B cell (primary cell): Measurements from ENCODE around the gene CMC1. TPM values are rescaled to one million over a fixed set of nuclear protein-coding genes. Genes with fewer than 3 reads are reported as not detected.

Source experiments
- ATAC-seq: fragments of 200-7000 bp; cut with Tn5 transposase; one replicate; pipeline ENCODE4 v1.10.0; 2021; ENCODE audit warnings: low read depth, mild to moderate bottlenecking, moderate number of reproducible peaks, moderate library complexity
- CTCF ChIA-PET: fragments of 350-600 bp; sonication (Branson Sonifier 250); formaldehyde crosslinking; loops from one replicate; lab custom pipeline; 2021; ENCODE audit warnings: antibody characterized with exemption, inconsistent platforms; lab: Charles Lee
- POLR2A ChIA-PET: fragments of 350-600 bp; sonication (Branson Sonifier 250); formaldehyde crosslinking; loops from one replicate; lab custom pipeline; 2021; ENCODE audit warnings: antibody characterized with exemption; lab: Charles Lee
- DNase-seq: peaks from one replicate; pipeline ENCODE4 v3.0.0; 2013
- H2AFZ ChIP-seq: 2 replicates; pipeline ENCODE4 v1.6.1; 2012; ENCODE audit warnings: mild to moderate bottlenecking, low read depth, low read length; ENCODE audit not compliant: insufficient read depth, poor library complexity, severe bottlenecking
- H3K27ac ChIP-seq, 2 donors: 1 replicate in 1 of 2; 2 replicates in 1 of 2; pipeline ENCODE4 v1.5.1; 2012 to 2013; ENCODE audit warnings: low read length in 2 of 2, mild to moderate bottlenecking in 2 of 2, moderate library complexity in 1 of 2
- H3K27me3 ChIP-seq, 4 experiments: fragments of 200-600 bp in 1 of 4; sonication (generic) in 1 of 4; replicated peaks in 1 of 4; 1 replicate in 2 of 4; 2 replicates in 2 of 4; pipeline versions ENCODE4 v1.6.1 to v1.7.0; 2013 to 2016; ENCODE audit warnings: low read length in 3 of 4, mild to moderate bottlenecking in 2 of 4, mixed read lengths in 1 of 4, moderate library complexity in 1 of 4; ENCODE audit not compliant: insufficient read depth in 4 of 4, control insufficient read depth in 3 of 4; ENCODE audit errors: control extremely low read depth in 1 of 4
- H3K36me3 ChIP-seq, 2 experiments: replicated peaks in 1 of 2; 1 replicate in 1 of 2; 2 replicates in 1 of 2; pipeline versions ENCODE4 v1.6.1 to v1.7.1; 2013; ENCODE audit warnings: low read length in 1 of 2; ENCODE audit not compliant: insufficient read depth in 2 of 2, control insufficient read depth in 1 of 2; ENCODE audit errors: control extremely low read depth in 1 of 2, extremely low read depth in 1 of 2
- H3K4me1 ChIP-seq, 2 donors: fragments of 200-600 bp in 1 of 2; sonication (generic) in 1 of 2; 1 replicate in 1 of 2; 2 replicates in 1 of 2; pipeline versions ENCODE4 v1.5.1 to v1.6.1; 2013 to 2017; ENCODE audit warnings: low read length in 2 of 2; ENCODE audit not compliant: control insufficient read depth in 2 of 2, insufficient read depth in 2 of 2
- H3K4me2 ChIP-seq: replicated peaks from 2 replicates; pipeline ENCODE3; 2012; ENCODE audit warnings: mild to moderate bottlenecking, low read depth, low read length; ENCODE audit not compliant: poor library complexity, severe bottlenecking
- H3K4me3 ChIP-seq, 5 experiments: fragments of 200-600 bp in 1 of 5; sonication (generic) in 1 of 5; 1 replicate in 3 of 5; 2 replicates in 2 of 5; pipeline versions ENCODE4 v1.5.1 to v1.7.0; 2011 to 2016; ENCODE audit warnings: low read length in 4 of 5, mild to moderate bottlenecking in 4 of 5, low read depth in 2 of 5, control low read depth in 1 of 5, moderate library complexity in 1 of 5; ENCODE audit not compliant: insufficient read depth in 1 of 5; ENCODE audit errors: control extremely low read depth in 1 of 5, extremely low read depth in 1 of 5
- H3K79me2 ChIP-seq: fragments of 200-600 bp; sonication (generic); one replicate; pipeline ENCODE4 v1.6.0; 2016; ENCODE audit warnings: low read length; ENCODE audit not compliant: control insufficient read depth, insufficient read depth
- H3K9ac ChIP-seq: fragments of 200-600 bp; sonication (generic); 2 replicates; pipeline ENCODE4 v1.6.1; 2017; ENCODE audit warnings: mild to moderate bottlenecking, low read length, moderate library complexity
- H3K9me3 ChIP-seq, 3 donors: one replicate each; pipeline versions ENCODE4 v1.6.1 to v1.7.1; 2013; ENCODE audit warnings: low read length in 2 of 3; ENCODE audit not compliant: control insufficient read depth in 2 of 3, insufficient read depth in 1 of 3; ENCODE audit errors: control extremely low read depth in 1 of 3
- H4K20me1 ChIP-seq: 2 replicates; pipeline ENCODE4 v1.6.0; 2012; ENCODE audit warnings: mild to moderate bottlenecking, low read length; ENCODE audit not compliant: insufficient read depth, control insufficient read depth, poor library complexity, severe bottlenecking
- H3K27ac Mint-ChIP-seq: one replicate; pipeline ENCODE4 v1.8.0; 2021; ENCODE audit warnings: mixed read lengths
- H3K27me3 Mint-ChIP-seq: one replicate; pipeline ENCODE4 v1.8.0; 2021; ENCODE audit warnings: mixed read lengths
- H3K4me1 Mint-ChIP-seq: one replicate; pipeline ENCODE4 v1.8.0; 2021; ENCODE audit warnings: mixed read lengths
- H3K4me3 Mint-ChIP-seq: one replicate; pipeline ENCODE4 v1.8.0; 2021; ENCODE audit warnings: mixed read lengths
- H3K9me3 Mint-ChIP-seq: one replicate; pipeline ENCODE4 v1.8.0; 2022; ENCODE audit warnings: mixed read lengths; ENCODE audit not compliant: insufficient read depth
- EZH2 ChIP-seq: IDR thresholded peaks from 2 replicates; pipeline ENCODE4 v1.6.1; 2012; ENCODE audit warnings: borderline replicate concordance, low read depth, mild to moderate bottlenecking, moderate library complexity, low read length; ENCODE audit not compliant: insufficient read depth, poor library complexity, severe bottlenecking
- WGBS: methylation state at CpG from one replicate; pipeline ENCODE4 v1.1.5; 2013; ENCODE audit warnings: missing lambda C conversion rate; ENCODE audit not compliant: insufficient coverage; 5-methylcytosine and 5-hydroxymethylcytosine counted together
- intact Hi-C: fragments of 100-400 bp; cut with micrococcal nuclease; formaldehyde crosslinking; loops from one replicate; pipeline ENCODE4 v1.10.0; 2022
- polyA plus RNA-seq: library from polyadenylated mRNA; depleted of rRNA; stranded (reverse); fragments of >200 nt; gene quantifications from 2 replicates; pipeline ENCODE4 v1.2.3, GENCODE V29; 2012
- total RNA-seq, 2 donors: library from RNA; stranded (reverse); fragments of 120-200 nt in 1 of 2; gene quantifications; 1 replicate in 1 of 2; 2 replicates in 1 of 2; pipeline versions ENCODE4 v1.2.3 to v1.2.4, GENCODE V29; 2013 to 2022
- TF ChIP-seq, protein P1 (sequence below): fragments of 200-600 bp; IDR thresholded peaks from one replicate; pipeline ENCODE4 v1.8.0; 2022; ENCODE audit warnings: antibody characterized with exemption, mild to moderate bottlenecking

CMC1 gene
- total and polyA plus RNA-seq, 2 donors (not counting 1 experiment from before 2014, with no cell fraction given): 6.7 to 14.5 TPM

DNA sequence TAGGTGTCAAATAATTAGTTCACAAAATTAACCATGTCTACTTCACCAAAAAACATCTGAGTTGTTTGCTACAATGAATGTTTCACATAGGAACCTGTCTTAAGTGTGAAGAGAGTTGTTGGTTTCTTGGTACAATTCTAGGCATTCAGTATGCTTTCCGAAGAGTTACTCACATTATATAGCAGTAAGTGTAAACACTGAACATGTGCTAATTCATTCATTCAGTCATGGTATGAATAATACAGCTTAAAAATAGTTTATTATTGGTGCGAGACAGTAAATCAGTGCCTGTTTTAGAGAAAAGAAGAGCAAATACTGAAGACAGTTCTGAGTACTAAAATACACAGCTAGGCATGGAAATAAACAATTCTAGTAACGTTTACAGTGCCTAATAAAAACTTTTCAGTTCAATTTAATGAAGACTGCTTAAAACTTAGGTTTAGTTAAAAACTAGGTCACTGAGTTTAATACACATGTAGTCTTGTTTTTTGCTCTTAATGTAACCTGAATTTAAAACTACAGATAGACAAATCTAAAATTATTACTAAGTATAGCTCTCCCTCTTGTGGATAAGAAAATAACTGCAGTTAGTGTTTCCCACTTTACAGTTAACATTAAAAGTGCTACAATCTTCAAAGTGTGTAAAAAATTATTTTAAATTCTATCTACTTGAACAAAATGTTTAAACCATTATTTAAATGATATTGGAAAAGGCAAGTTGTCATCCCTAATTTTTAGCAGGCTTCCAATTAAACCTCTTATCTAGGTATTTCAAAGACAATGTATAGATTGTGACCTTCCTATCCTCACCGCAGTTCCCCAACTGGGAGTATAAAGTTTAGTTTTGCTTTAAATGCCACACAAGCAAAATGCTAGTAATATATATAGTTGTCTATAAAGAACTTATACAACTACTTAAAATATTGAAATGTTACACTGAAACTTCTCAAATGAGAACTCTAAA lies 87.1 kb downstream of the CMC1 start:
- H2AFZ ChIP-seq: no peak overlapping the region
- H3K27ac ChIP-seq: no peak overlapping the region
- H3K9me3 ChIP-seq: no peaks in the 10 kb centered on the region
- H3K79me2 ChIP-seq: no peaks in the 10 kb centered on the region
- Mint-ChIP-seq H3K9me3 (no peaks in the 10 kb centered on the region), H3K27me3 (no peaks in the 10 kb centered on the region), H3K4me3 (no peak overlapping the region), H3K27ac (no peak overlapping the region), H3K4me1 (no peaks in the 10 kb centered on the region)
- no peak overlapping the region for H3K4me2 ChIP-seq
- H3K4me3 ChIP-seq: no peak overlapping the region
- no CpG with 5 or more reads among the region's 4 CpGs for WGBS
- no peaks in the 10 kb centered on the region for H4K20me1 ChIP-seq
- POLR2A ChIA-PET: interaction anchor here (0.6 to 1.5 kb wide), 2 partner anchors 20 to 616 kb away, joined by 4 to 10 read pairs; partner anchors contain the start of genes AZI2 and ZCWPW2
- ATAC-seq: peak; percentile 43
- H3K36me3 ChIP-seq: peaks cover 6 to 18% of the 10 kb centered on the region in 2 experiments
- intact Hi-C loops: loop anchor here (1.0 kb wide), 1 partner anchor 616 kb away; no protein-coding TSS in a partner anchor
- TF ChIP-seq, protein P1, sequence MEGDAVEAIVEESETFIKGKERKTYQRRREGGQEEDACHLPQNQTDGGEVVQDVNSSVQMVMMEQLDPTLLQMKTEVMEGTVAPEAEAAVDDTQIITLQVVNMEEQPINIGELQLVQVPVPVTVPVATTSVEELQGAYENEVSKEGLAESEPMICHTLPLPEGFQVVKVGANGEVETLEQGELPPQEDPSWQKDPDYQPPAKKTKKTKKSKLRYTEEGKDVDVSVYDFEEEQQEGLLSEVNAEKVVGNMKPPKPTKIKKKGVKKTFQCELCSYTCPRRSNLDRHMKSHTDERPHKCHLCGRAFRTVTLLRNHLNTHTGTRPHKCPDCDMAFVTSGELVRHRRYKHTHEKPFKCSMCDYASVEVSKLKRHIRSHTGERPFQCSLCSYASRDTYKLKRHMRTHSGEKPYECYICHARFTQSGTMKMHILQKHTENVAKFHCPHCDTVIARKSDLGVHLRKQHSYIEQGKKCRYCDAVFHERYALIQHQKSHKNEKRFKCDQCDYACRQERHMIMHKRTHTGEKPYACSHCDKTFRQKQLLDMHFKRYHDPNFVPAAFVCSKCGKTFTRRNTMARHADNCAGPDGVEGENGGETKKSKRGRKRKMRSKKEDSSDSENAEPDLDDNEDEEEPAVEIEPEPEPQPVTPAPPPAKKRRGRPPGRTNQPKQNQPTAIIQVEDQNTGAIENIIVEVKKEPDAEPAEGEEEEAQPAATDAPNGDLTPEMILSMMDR: peak; percentile 94
- no peak for TF ChIP-seq EZH2
- no peak overlapping the region for H3K9ac ChIP-seq
- DNase-seq: peak; percentile 56
- no peaks in the 10 kb centered on the region for H3K27me3 ChIP-seq
- no peaks in the 10 kb centered on the region for H3K4me1 ChIP-seq
- CTCF ChIA-PET: interaction anchor here (0.6 to 6.3 kb wide), 20 partner anchors 9 to 1193 kb away, joined by 3 to 112 read pairs (median 4); partner anchors contain the start of genes AZI2 and ZCWPW2

- H3K4me1 ChIP-seq: no peaks in the 10 kb centered on the region
- intact Hi-C loops: no loop called here
- no peaks in the 10 kb centered on the region for H3K36me3 ChIP-seq
- no peaks in the 10 kb centered on the region for H3K4me1 Mint-ChIP-seq
- no peak for ATAC-seq
- no peaks in the 10 kb centered on the region for H3K27me3 Mint-ChIP-seq
- H2AFZ ChIP-seq: no peak overlapping the region
- no peak overlapping the region for H3K4me2 ChIP-seq
- H3K79me2 ChIP-seq: no peaks in the 10 kb centered on the region
- H3K27ac Mint-ChIP-seq: no peak overlapping the region
- DNase-seq: no peak
- no peak overlapping the region for H3K27ac ChIP-seq
- H3K9ac ChIP-seq: no peak overlapping the region
- no peaks in the 10 kb centered on the region for H3K27me3 ChIP-seq
- H3K9me3 Mint-ChIP-seq: no peaks in the 10 kb centered on the region
- TF ChIP-seq, protein P1: no peak
- TF ChIP-seq EZH2: no peak
- ChIA-PET CTCF (interaction anchor here (1.4 to 2.6 kb wide), 3 partner anchors 8 to 622 kb away, joined by 5 to 14 read pairs (median 6); no protein-coding TSS in a partner anchor), POLR2A (no interaction called here)
- H3K4me3 Mint-ChIP-seq: no peak overlapping the region
- no peak overlapping the region for H3K4me3 ChIP-seq
- no peaks in the 10 kb centered on the region for H3K9me3 ChIP-seq
- H4K20me1 ChIP-seq: no peaks in the 10 kb centered on the region
Observed at GRCh38 chr3:28334552-28334951, 93.1 kb downstream of the CMC1 start.
